ENCODE results near the gene PRPF6. TPM values are rescaled to one million over a fixed set of nuclear protein-coding genes. Genes with fewer than 3 reads are reported as not detected.
A peak's percentile ranks its signal among the peaks of the same experiment; 100 is the strongest.

Gene PRPF6
- total RNA-seq, 1 donor from 2014 or later, result 46.4 TPM

- DNase-seq (ENCODE audit: missing footprints) (peak; percentile 99), ATAC-seq (peak; percentile 98)
- intact Hi-C loops (cut with DNase I), result no loop called here
Measured at GRCh38 chr20:64062596-64063388, 81.9 kb downstream of the PRPF6 start, which contains the start of gene TCEA2. TSS of gene TCEA2 (plus strand) at chr20:64063198. CDS start at chr20:64063313, 115 bp downstream.

GRCh38 chr20:64063389-64064144, 82.6 kb downstream of the PRPF6 start:
- intact Hi-C loops (cut with DNase I), result no loop called here
- DNase-seq (ENCODE audit: missing footprints) (no peak), ATAC-seq (no peak)

GRCh38 chr20:64064145-64064698, 83.3 kb downstream of the PRPF6 start:
- no peak for ATAC-seq
- intact Hi-C loops (cut with DNase I), result no loop called here
- no peak for DNase-seq (ENCODE audit: missing footprints)

- no peak for ATAC-seq
- intact Hi-C loops (cut with DNase I), result no loop called here
Measured at GRCh38 chr20:64065062-64065973, 84.4 kb downstream of the PRPF6 start.

GRCh38 chr20:64065974-64066343, 85.0 kb downstream of the PRPF6 start:
- ATAC-seq, result no peak
- no peak for DNase-seq (ENCODE audit: missing footprints)
- intact Hi-C loops (cut with DNase I), result no loop called here

More at GRCh38 chr20:64065062-64065973, 84.4 kb downstream of the PRPF6 start:
- DNase-seq (ENCODE audit: missing footprints), result no peak

- ATAC-seq, result no peak
- no peak for DNase-seq (ENCODE audit: missing footprints)
- intact Hi-C loops (cut with DNase I), result no loop called here
Measured at GRCh38 chr20:64067005-64067632, 86.2 kb downstream of the PRPF6 start.

- intact Hi-C loops (cut with DNase I), result no loop called here
- ATAC-seq (no peak), DNase-seq (ENCODE audit: missing footprints) (no peak)
Measured at GRCh38 chr20:64067733-64068307, 86.9 kb downstream of the PRPF6 start.

- ATAC-seq (no peak), DNase-seq (ENCODE audit: missing footprints) (no peak)
- intact Hi-C loops (cut with DNase I), result no loop called here
Measured at GRCh38 chr20:64068386-64069208, 87.7 kb downstream of the PRPF6 start.

GRCh38 chr20:64069209-64069613, 88.3 kb downstream of the PRPF6 start:
- intact Hi-C loops (cut with DNase I), result no loop called here
- ATAC-seq, result no peak
- no peak for DNase-seq (ENCODE audit: missing footprints)

- DNase-seq (ENCODE audit: missing footprints) (peak; percentile 50), ATAC-seq (no peak)
- intact Hi-C loops (cut with DNase I), result no loop called here
Measured at GRCh38 chr20:64069614-64070243, 88.8 kb downstream of the PRPF6 start.

- intact Hi-C loops (cut with DNase I), result no loop called here
- DNase-seq (ENCODE audit: missing footprints), result peak; percentile 34
- no peak for ATAC-seq
Measured at GRCh38 chr20:64070244-64070993, 89.5 kb downstream of the PRPF6 start.

GRCh38 chr20:64071341-64072332, 90.7 kb downstream of the PRPF6 start:
- peak; percentile 58 for DNase-seq (ENCODE audit: missing footprints)
- intact Hi-C loops (cut with DNase I), result no loop called here
- ATAC-seq, result no peak

- intact Hi-C loops (cut with DNase I), result no loop called here
- DNase-seq (ENCODE audit: missing footprints), result peak; percentile 42
- no peak for ATAC-seq
Measured at GRCh38 chr20:64072498-64073063, 91.6 kb downstream of the PRPF6 start.

- DNase-seq (ENCODE audit: missing footprints) (peak; percentile 66), ATAC-seq (no peak)
- intact Hi-C loops (cut with DNase I), result no loop called here
Measured at GRCh38 chr20:64073476-64074183, 92.7 kb downstream of the PRPF6 start.
